ENCODE results near the gene ZNF639. TPM values are rescaled to one million over a fixed set of nuclear protein-coding genes. Genes with fewer than 3 reads are reported as not detected.

The ZNF639 gene
- total and polyA plus RNA-seq, 2 of the 13 experiments (the other 11 are each of a cell fraction or from before 2014, with no cell fraction given) = 11.6 to 42.4 TPM

GRCh38 chr3:179347345-179348194 lies 24.7 kb downstream of the ZNF639 start, which contains the start of gene MFN1 (continued):
- TF ChIP-seq STAT6 (CRISPR knock-in tag; IDR thresholded peaks at IDR 0.05; ENCODE audit: borderline replicate concordance) (no peak), ZFP62 (CRISPR knock-in tag; IDR thresholded peaks at IDR 0.05) (no peak), BRF2 (CRISPR knock-in tag; IDR thresholded peaks at IDR 0.05) (no peak), ZNF775 (CRISPR knock-in tag; IDR thresholded peaks at IDR 0.05; ENCODE audit: borderline replicate concordance) (no peak; the same call in 1 of the 2 replicates), ZNF446 (CRISPR knock-in tag; IDR thresholded peaks at IDR 0.05) (no peak), TSC22D2 (CRISPR knock-in tag; IDR thresholded peaks at IDR 0.05; ENCODE audit: borderline replicate concordance) (0 out of 2 replicates have a peak, but pooled peaks have one; percentile 90), EEA1 (CRISPR knock-in tag; IDR thresholded peaks at IDR 0.05; ENCODE audit: borderline replicate concordance) (no peak), ZNF180 (CRISPR knock-in tag; IDR thresholded peaks at IDR 0.05; ENCODE audit: borderline replicate concordance, low read depth) (no peak), HIVEP1 (CRISPR knock-in tag; IDR thresholded peaks at IDR 0.05) (no peak; the same call in 1 of the 2 replicates), POLR2A (IDR thresholded peaks at IDR 0.05; ENCODE audit: insufficient read depth in 1 of 2, low read depth in 2 of 2, low read length in 2 of 2) (peak; percentile 86 to 87), HNF1B (CRISPR knock-in tag; IDR thresholded peaks at IDR 0.05) (peak; percentile 91), ZNF136 (CRISPR knock-in tag; IDR thresholded peaks at IDR 0.05; ENCODE audit: low read depth) (no peak), ZNF264 (CRISPR knock-in tag; IDR thresholded peaks at IDR 0.05) (peak; percentile 71), ZNF367 (CRISPR knock-in tag; IDR thresholded peaks at IDR 0.05; ENCODE audit: borderline replicate concordance) (0 out of 2 replicates have a peak, but pooled peaks have one; percentile 67), PREB (CRISPR knock-in tag; IDR thresholded peaks at IDR 0.05) (no peak)
- TF ChIP-seq, protein P1, sequence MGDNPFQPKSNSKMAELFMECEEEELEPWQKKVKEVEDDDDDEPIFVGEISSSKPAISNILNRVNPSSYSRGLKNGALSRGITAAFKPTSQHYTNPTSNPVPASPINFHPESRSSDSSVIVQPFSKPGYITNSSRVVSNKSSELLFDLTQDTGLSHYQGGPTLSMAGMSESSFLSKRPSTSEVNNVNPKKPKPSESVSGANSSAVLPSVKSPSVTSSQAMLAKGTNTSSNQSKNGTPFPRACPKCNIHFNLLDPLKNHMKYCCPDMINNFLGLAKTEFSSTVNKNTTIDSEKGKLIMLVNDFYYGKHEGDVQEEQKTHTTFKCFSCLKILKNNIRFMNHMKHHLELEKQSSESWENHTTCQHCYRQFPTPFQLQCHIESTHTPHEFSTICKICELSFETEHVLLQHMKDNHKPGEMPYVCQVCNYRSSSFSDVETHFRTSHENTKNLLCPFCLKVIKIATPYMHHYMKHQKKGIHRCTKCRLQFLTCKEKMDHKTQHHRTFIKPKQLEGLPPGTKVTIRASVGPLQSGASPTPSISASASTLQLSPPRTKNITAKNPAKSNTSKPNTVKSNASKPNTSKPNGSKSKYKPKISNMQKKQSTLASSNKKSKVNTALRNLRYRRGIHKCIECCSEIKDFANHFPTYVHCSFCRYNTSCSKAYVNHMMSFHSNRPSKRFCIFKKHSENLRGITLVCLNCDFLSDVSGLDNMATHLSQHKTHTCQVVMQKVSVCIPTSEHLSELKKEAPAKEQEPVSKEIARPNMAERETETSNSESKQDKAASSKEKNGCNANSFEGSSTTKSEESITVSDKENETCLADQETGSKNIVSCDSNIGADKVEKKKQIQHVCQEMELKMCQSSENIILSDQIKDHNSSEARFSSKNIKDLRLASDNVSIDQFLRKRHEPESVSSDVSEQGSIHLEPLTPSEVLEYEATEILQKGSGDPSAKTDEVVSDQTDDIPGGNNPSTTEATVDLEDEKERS (CRISPR knock-in tag; IDR thresholded peaks at IDR 0.05) = no peak
- TF ChIP-seq, protein P2, sequence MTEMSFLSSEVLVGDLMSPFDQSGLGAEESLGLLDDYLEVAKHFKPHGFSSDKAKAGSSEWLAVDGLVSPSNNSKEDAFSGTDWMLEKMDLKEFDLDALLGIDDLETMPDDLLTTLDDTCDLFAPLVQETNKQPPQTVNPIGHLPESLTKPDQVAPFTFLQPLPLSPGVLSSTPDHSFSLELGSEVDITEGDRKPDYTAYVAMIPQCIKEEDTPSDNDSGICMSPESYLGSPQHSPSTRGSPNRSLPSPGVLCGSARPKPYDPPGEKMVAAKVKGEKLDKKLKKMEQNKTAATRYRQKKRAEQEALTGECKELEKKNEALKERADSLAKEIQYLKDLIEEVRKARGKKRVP (CRISPR knock-in tag; IDR thresholded peaks at IDR 0.05) = 0 out of 4 replicates have a peak, but pooled peaks of 1 of the 2 experiments have one; percentile 17
